ENCODE results near the gene CCL17.

DNA sequence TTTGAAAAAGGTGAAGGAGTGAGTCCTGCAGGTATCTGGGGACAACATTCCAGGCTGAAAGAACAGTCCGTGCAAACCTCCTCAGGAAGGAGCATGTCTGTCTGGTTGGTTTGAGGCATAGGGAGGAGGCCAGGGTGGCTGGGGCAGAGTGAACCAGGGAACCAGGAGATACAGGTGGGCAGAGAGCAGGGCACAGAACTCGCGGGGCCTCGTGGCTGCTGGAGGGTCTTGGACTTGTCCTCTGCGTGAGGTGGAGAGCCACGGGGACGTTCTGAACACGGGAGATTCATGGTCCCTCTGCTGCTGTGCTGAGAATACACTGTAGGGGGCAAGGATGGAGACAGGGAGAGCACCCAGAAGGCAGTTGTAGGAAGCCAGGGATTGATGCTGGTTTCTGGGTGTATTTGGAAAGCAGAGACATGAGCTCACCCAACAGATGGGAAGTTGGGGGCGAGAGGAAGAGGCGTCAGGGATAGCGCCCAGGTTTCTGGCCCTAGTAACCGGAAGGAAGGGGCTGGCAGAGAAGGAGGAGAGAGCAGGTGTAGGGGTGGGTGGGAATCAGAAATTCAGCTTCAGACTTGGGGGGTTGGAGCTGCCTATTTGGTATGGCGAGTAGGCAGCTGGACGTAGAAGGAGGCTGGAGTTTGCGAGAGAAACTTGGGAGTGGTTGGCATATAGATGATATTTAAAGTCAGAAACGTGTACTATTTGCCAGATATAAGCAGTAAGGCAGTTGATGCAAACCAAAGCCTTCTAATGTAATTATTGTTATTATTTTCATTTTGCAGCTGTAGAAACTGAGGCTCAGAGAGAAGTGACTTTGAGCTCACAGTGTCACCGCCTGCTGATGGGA, at the start of gene CCL17:
- TF ChIP-seq POLR2A (IDR thresholded peaks at IDR 0.05), result no peak
- TF ChIP-seq, protein P1, sequence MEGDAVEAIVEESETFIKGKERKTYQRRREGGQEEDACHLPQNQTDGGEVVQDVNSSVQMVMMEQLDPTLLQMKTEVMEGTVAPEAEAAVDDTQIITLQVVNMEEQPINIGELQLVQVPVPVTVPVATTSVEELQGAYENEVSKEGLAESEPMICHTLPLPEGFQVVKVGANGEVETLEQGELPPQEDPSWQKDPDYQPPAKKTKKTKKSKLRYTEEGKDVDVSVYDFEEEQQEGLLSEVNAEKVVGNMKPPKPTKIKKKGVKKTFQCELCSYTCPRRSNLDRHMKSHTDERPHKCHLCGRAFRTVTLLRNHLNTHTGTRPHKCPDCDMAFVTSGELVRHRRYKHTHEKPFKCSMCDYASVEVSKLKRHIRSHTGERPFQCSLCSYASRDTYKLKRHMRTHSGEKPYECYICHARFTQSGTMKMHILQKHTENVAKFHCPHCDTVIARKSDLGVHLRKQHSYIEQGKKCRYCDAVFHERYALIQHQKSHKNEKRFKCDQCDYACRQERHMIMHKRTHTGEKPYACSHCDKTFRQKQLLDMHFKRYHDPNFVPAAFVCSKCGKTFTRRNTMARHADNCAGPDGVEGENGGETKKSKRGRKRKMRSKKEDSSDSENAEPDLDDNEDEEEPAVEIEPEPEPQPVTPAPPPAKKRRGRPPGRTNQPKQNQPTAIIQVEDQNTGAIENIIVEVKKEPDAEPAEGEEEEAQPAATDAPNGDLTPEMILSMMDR (IDR thresholded peaks at IDR 0.05), result no peak
- TF ChIP-seq POLR2AphosphoS5 (IDR thresholded peaks at IDR 0.05), result no peak

Measured in upper lobe of left lung (tissue), 4 donors.